Cardiac ventricle fibroblast (primary cell): ENCODE results near the gene OR52E4. TPM values are rescaled to one million over a fixed set of nuclear protein-coding genes. Genes with fewer than 3 reads are reported as not detected.

Experiments
- total RNA-seq: library from RNA; depleted of rRNA; stranded (reverse); fragments of >200 nt; gene quantifications from 2 replicates; pipeline ENCODE4 v1.2.3, GENCODE V29; 2015

OR52E4 gene
- not detected in 2 replicates for total RNA-seq

DNA sequence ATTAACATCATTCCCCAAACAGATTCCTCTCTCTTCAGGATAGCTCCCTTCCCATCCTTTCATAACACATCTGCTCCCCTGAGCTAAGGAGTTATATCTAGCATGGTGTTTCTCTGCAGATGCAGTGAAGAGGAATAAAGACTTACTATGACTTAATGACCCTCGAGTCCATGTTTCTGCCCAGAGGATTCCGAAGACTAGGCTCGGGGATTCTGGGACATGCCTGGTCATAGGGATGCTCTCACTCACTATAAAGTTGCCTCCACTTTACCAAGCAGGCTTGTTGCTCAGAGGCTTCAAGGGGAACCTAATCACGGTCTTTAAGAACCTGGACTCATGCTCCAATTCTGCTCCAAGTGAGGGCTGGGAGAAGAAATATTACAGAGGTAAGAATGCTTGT lies at the start of gene OR52E4:
Gene OR52E4 (plus strand): TSS at position 301 of the 400 bp plus-strand sequence. CDS start 3,664 bp downstream, outside the sequence.

DNA sequence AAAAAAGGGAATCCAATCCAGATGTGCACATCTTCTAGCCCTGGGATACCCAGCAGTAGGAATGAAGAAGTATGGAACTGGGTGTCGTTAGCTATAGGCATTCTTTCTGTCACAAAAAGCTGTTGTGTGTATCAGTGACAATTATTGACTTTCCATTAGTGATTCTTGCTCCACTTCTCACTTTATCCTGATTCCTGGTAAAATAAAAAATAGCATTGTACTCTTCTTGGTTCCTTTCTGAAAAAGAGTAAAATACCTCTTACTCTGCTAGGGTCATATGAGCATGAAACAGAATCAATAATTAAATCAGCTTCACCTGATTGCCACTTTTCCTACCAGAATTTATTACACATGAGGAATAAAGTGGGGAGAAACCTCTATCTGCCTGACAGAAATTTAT lies 38.6 kb upstream of the OR52E4 start, which contains the start of gene OR52E6:
Gene OR52E6 (minus strand): TSS at position 101 of the 400 bp plus-strand sequence. CDS start 0 bp downstream, at position 101.

DNA sequence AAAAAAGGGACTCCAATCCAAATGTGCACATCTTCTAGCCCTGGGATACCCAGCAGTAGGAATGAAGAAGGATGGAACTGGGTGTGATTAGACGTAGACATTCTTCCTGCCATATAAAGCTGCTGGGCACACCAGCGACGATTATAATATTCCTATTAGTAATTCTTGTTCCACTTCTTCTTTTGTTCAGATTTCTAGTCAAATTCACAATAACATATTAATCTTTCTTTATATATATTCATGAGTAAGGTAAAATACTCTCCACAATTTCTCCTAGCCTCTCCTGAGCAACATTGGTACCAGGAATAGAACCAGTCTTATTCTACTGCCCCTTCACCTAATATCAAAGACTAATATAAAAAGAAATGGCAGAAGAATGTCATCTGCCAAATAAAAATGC lies 22.8 kb upstream of the OR52E4 start, which contains the start of gene OR52E8:
Gene OR52E8 (minus strand): TSS at position 101 of the 400 bp plus-strand sequence. CDS start 0 bp downstream, at position 101.

DNA sequence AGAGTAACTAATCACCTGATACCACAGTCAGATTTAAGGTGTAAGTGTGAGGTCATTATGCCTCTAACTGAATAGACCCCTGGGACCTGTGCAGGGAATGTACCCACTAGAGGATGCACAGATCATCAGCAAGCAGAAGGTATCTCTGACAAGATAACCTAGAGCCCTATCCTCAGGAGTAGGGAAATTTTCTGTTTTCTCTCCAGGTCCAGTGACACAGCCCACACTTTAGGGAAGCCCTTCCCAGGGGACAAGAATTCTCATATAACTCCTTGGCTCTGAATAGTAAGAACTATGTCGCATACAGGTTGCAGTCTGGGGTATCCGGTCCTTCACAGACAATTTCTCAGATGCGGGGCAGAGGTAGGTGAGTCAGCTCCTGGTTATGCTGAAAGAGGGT lies 12.5 kb downstream of the OR52E4 start, which contains the start of gene OR52E5:
Gene OR52E5 (plus strand): TSS at position 301 of the 400 bp plus-strand sequence. CDS start 7,569 bp downstream, outside the sequence.

Other genes starting within 250 kb of the OR52E4 start
- 19.7 TPM in 2 replicates for gene TRIM5, start 195.6 kb upstream of the OR52E4 start, total RNA-seq
- gene TRIM22, start 190.8 kb upstream of the OR52E4 start, total RNA-seq: 52.5 and 87.9 TPM in 2 replicates
- gene OR56B1, start 144.2 kb upstream of the OR52E4 start, total RNA-seq: not detected in 2 replicates
- gene OR52N4, start 126.4 kb upstream of the OR52E4 start, total RNA-seq: not detected in 2 replicates
- gene OR52N5, start 97.3 kb upstream of the OR52E4 start, total RNA-seq: not detected in 2 replicates
- not detected in 2 replicates for gene OR52N1, start 89.4 kb upstream of the OR52E4 start, total RNA-seq
- gene OR52N2, start 71.7 kb upstream of the OR52E4 start, total RNA-seq: not detected in 2 replicates
- not detected in 2 replicates for gene OR52E6, start 38.7 kb upstream of the OR52E4 start, total RNA-seq
- gene OR52E8, start 22.9 kb upstream of the OR52E4 start, total RNA-seq: not detected in 2 replicates
- gene OR52E5, start 12.6 kb downstream of the OR52E4 start, total RNA-seq: not detected in 2 replicates
- gene OR56A3, start 61.6 kb downstream of the OR52E4 start, total RNA-seq: not detected in 2 replicates
- not detected in 2 replicates for gene OR56A5, start 87.9 kb downstream of the OR52E4 start, total RNA-seq
- gene OR52L1, start 106.4 kb downstream of the OR52E4 start, total RNA-seq: not detected in 2 replicates
- gene OR56A4, start 126.3 kb downstream of the OR52E4 start, total RNA-seq: not detected in 2 replicates
- gene OR56A1, start 150.1 kb downstream of the OR52E4 start, total RNA-seq: not detected in 2 replicates
- gene OR56B4, start 227.1 kb downstream of the OR52E4 start, total RNA-seq: not detected in 2 replicates